Keratinocyte (primary cell): ENCODE results near the gene OIT3. TPM values are rescaled to one million over a fixed set of nuclear protein-coding genes. Genes with fewer than 3 reads are reported as not detected.
A peak's percentile ranks its signal among the peaks of the same experiment; 100 is the strongest.

ENCODE experiments used
- DNase-seq: peaks from one replicate; pipeline ENCODE4 v3.0.0-alpha.2; 2011; ENCODE audit warnings: low read depth, missing footprints, low spot score
- FAIRE-seq: peaks from 2 replicates; lab custom pipeline; 2011; peaks lifted over from hg19 to GRCh38; lab: Jason Lieb, UNC
- H2AFZ ChIP-seq: 2 replicates; pipeline ENCODE4 v1.6.0; 2012; ENCODE audit warnings: low read length, control low read depth, inconsistent platforms; ENCODE audit not compliant: control insufficient read depth
- H3K27ac ChIP-seq: 2 replicates; pipeline ENCODE4 v1.5.1; 2011; ENCODE audit warnings: low read length; ENCODE audit not compliant: control insufficient read depth, insufficient read depth
- H3K27me3 ChIP-seq: 3 replicates; pipeline ENCODE4 v1.6.0; 2011; ENCODE audit warnings: low read length; ENCODE audit not compliant: control insufficient read depth, insufficient read depth; ENCODE audit errors: extremely low read depth
- H3K36me3 ChIP-seq, 2 experiments: 2 replicates in 1 of 2; 3 replicates in 1 of 2; pipeline ENCODE4 v1.5.1; 2011; ENCODE audit warnings: low read length in 2 of 2, mild to moderate bottlenecking in 1 of 2; ENCODE audit not compliant: control insufficient read depth in 2 of 2, insufficient read depth in 2 of 2; ENCODE audit errors: extremely low read depth in 1 of 2
- H3K4me1 ChIP-seq: 3 replicates; pipeline ENCODE4 v1.5.1; 2011; ENCODE audit warnings: low read length; ENCODE audit not compliant: control insufficient read depth, insufficient read depth; ENCODE audit errors: extremely low read depth
- H3K4me2 ChIP-seq: 3 replicates; pipeline ENCODE4 v1.6.0; 2011; ENCODE audit warnings: low read depth, low read length; ENCODE audit not compliant: control insufficient read depth, insufficient read depth; ENCODE audit errors: extremely low read depth
- H3K4me3 ChIP-seq, 3 experiments: fragments of 200-600 bp in 1 of 3; sonication (generic) in 1 of 3; 2 replicates in 2 of 3; 3 replicates in 1 of 3; pipeline ENCODE4 v1.5.1; 2011 to 2016; ENCODE audit warnings: low read length in 3 of 3, mild to moderate bottlenecking in 3 of 3, control low read depth in 2 of 3, inconsistent platforms in 1 of 3, low read depth in 1 of 3, mixed read lengths in 1 of 3, mixed run types in 1 of 3, moderate library complexity in 1 of 3; ENCODE audit not compliant: control insufficient read depth in 2 of 3, insufficient read depth in 2 of 3; ENCODE audit errors: extremely low read depth in 1 of 3
- H3K79me2 ChIP-seq: 2 replicates; pipeline ENCODE4 v1.6.0; 2012; ENCODE audit warnings: low read length; ENCODE audit not compliant: control insufficient read depth, insufficient read depth
- H3K9ac ChIP-seq: 3 replicates; pipeline ENCODE4 v1.6.0; 2011; ENCODE audit warnings: low read length; ENCODE audit not compliant: control insufficient read depth, insufficient read depth; ENCODE audit errors: extremely low read depth
- H3K9me1 ChIP-seq: 3 replicates; pipeline ENCODE4 v1.6.0; 2011; ENCODE audit warnings: low read length; ENCODE audit not compliant: control insufficient read depth, insufficient read depth; ENCODE audit errors: extremely low read depth
- H3K9me3 ChIP-seq: 2 replicates; pipeline ENCODE4 v1.5.1; 2012; ENCODE audit warnings: low read depth, low read length; ENCODE audit not compliant: control insufficient read depth
- H4K20me1 ChIP-seq: 3 replicates; pipeline ENCODE4 v1.6.0; 2011; ENCODE audit warnings: low read length; ENCODE audit not compliant: control insufficient read depth, insufficient read depth; ENCODE audit errors: extremely low read depth
- CTCF ChIP-seq, 3 experiments: IDR thresholded peaks in 1 of 3; conservative IDR thresholded peaks in 1 of 3; optimal IDR thresholded peaks in 1 of 3; 2 replicates in 2 of 3; 3 replicates in 1 of 3; pipeline versions ENCODE3 to v1.5.1; 2011; ENCODE audit warnings: low read length in 3 of 3, mild to moderate bottlenecking in 3 of 3, moderate library complexity in 2 of 3, control low read depth in 1 of 3, inconsistent platforms in 1 of 3; ENCODE audit not compliant: insufficient read depth in 2 of 3; ENCODE audit errors: extremely low read depth in 1 of 3
- EZH2 ChIP-seq: IDR thresholded peaks from one replicate; pipeline ENCODE4 v1.6.1; 2012; ENCODE audit warnings: inconsistent platforms, mild to moderate bottlenecking, low read length, moderate library complexity
- dilution Hi-C: fragments of 300-500 bp; cut with MboI; formaldehyde crosslinking; loops from one replicate; pipeline ENCODE4 v1.7.0; 2020; ENCODE audit warnings: low sequenced_read_pairs; ENCODE audit not compliant: extremely low pct_ligation_motif_present
- polyA plus RNA-seq, 5 experiments: library from polyadenylated mRNA; depleted of rRNA in 3 of 5; stranded (reverse) in 3 of 5; stranded (forward) in 1 of 5; unstranded in 1 of 5; fragments of >200 nt; gene quantifications; 1 replicate in 1 of 5; 2 replicates in 3 of 5; 3 replicates in 1 of 5; pipeline versions ENCODE4 v1.2.1 to v1.2.3, GENCODE V29; 2011 to 2012; ENCODE audit warnings: missing spikeins in 2 of 5, low read depth in 1 of 5, low replicate concordance in 1 of 5

Gene OIT3
- polyA plus RNA-seq, 1 donor (not counting 4 experiments of a cell fraction or from before 2014, with no cell fraction given), result 0.05 TPM

DNA sequence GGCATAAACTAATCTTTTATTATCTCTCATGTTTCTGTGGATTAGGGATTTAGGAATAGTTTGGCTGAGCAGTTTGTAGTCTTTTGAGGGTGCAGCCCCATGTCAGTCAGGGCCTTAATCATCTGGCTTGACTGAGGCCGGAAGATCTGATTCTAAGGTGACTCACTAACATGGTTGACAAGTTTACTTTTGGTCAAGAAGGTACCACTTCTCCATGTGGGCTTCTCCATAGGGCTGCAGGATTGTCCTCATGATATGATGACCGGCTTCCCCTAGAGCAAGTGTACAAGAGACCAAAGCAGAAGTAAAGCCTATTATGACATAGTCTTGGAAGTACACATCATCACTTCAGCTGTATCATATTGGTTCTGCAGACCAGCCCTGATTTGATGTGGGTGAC lies 45.9 kb upstream of the OIT3 start:
- Histone ChIP-seq H3K36me3 (peaks cover 0 to 1% of the 10 kb centered on the region in 2 experiments), H3K9ac (no peak overlapping the region), H3K4me1 (peaks cover 23% of the 10 kb centered on the region), H3K4me3 (no peak overlapping the region), H3K27ac (no peak overlapping the region), H3K4me2 (no peak overlapping the region), H3K79me2 (peaks cover 4% of the 10 kb centered on the region), H3K27me3 (no peaks in the 10 kb centered on the region), H3K9me3 (peaks cover 2% of the 10 kb centered on the region), H3K9me1 (no peaks in the 10 kb centered on the region), H4K20me1 (no peaks in the 10 kb centered on the region), H2AFZ (no peak overlapping the region)
- dilution Hi-C loops, result no loop called here
- TF ChIP-seq EZH2 (no peak), CTCF (optimal IDR thresholded peaks at IDR 0.05 in 1 of 3, IDR thresholded peaks at IDR 0.05 in 1 of 3, conservative IDR thresholded peaks at IDR 0.05 in 1 of 3; ENCODE audit: extremely low read depth in 1 of 3, insufficient read depth in 2 of 3, low read length in 3 of 3) (no peak)
- DNase-seq, result no peak
- FAIRE-seq, result peak; percentile 90

- H3K36me3 ChIP-seq, result peaks cover 0 to 1% of the 10 kb centered on the region in 2 experiments
- no peaks in the 10 kb centered on the region for H4K20me1 ChIP-seq
- H3K9me3 ChIP-seq, result peaks cover 2% of the 10 kb centered on the region
- H3K9ac ChIP-seq, result no peak overlapping the region
- no peak overlapping the region for H2AFZ ChIP-seq
- no peak overlapping the region for H3K4me2 ChIP-seq
- H3K4me3 ChIP-seq, result no peak overlapping the region
- dilution Hi-C loops, result no loop called here
- no peak for TF ChIP-seq CTCF (optimal IDR thresholded peaks at IDR 0.05 in 1 of 3, IDR thresholded peaks at IDR 0.05 in 1 of 3, conservative IDR thresholded peaks at IDR 0.05 in 1 of 3; ENCODE audit: extremely low read depth in 1 of 3, insufficient read depth in 2 of 3, low read length in 3 of 3)
- no peak for TF ChIP-seq EZH2
- H3K4me1 ChIP-seq, result peaks cover 18% of the 10 kb centered on the region
- FAIRE-seq, result no peak
- H3K27me3 ChIP-seq, result no peaks in the 10 kb centered on the region
- no peaks in the 10 kb centered on the region for H3K9me1 ChIP-seq
- no peak for DNase-seq
- no peak overlapping the region for H3K27ac ChIP-seq
- peaks cover 4% of the 10 kb centered on the region for H3K79me2 ChIP-seq
Measured at GRCh38 chr10:72850861-72851260, 42.7 kb upstream of the OIT3 start.
